OCI-LY7 (cell line): ENCODE results near the gene RAB26. TPM values are rescaled to one million over a fixed set of nuclear protein-coding genes. Genes with fewer than 3 reads are reported as not detected.
A peak's percentile ranks its signal among the peaks of the same experiment; 100 is the strongest.
"Not testable (repeated sequence)": the region's sequence is repeated elsewhere in the genome, so short reads cannot be mapped to it uniquely, and the experiment has no call there.

Experiments
- BruUV-seq: library from RNA; stranded (reverse); fragments of 400-500 nt; replicated peaks from 2 replicates; lab custom pipeline; 2021; lab: Mats Ljungman, UMichigan
- CTCF ChIA-PET: fragments of 300-600 bp; sonication (Branson Sonifier 250); formaldehyde crosslinking; loops from one replicate; lab custom pipeline; 2022; ENCODE audit warnings: antibody characterized with exemption; ENCODE audit not compliant: unreplicated experiment; lab: Charles Lee
- POLR2A ChIA-PET: fragments of 300-600 bp; sonication (Branson Sonifier 250); formaldehyde crosslinking; loops from one replicate; lab custom pipeline; 2022; ENCODE audit warnings: antibody characterized with exemption; lab: Charles Lee
- DNase-seq: peaks from one replicate; pipeline ENCODE4 v3.0.0-alpha.2; 2015; ENCODE audit warnings: low spot score
- H2AFZ ChIP-seq: fragments of 200-600 bp; sonication (generic), shearing (Covaris generic); 2 replicates; pipeline ENCODE4 v1.6.1; 2014; ENCODE audit warnings: mild to moderate bottlenecking, antibody characterized with exemption, low read length, moderate library complexity
- H3K27ac ChIP-seq: fragments of 200-600 bp; sonication (generic); 2 replicates; pipeline ENCODE4 v1.5.1; 2014; ENCODE audit warnings: mixed run types, low read depth, mild to moderate bottlenecking, moderate library complexity, low read length, inconsistent platforms; ENCODE audit not compliant: poor library complexity, severe bottlenecking
- H3K36me3 ChIP-seq: fragments of 200-600 bp; sonication (generic); 2 replicates; pipeline ENCODE4 v1.6.1; 2014; ENCODE audit warnings: mild to moderate bottlenecking, antibody characterized with exemption, low read length, moderate library complexity, mixed read lengths; ENCODE audit not compliant: insufficient read depth
- H3K4me1 ChIP-seq: fragments of 200-600 bp; sonication (generic); 2 replicates; pipeline ENCODE4 v1.5.1; 2014; ENCODE audit warnings: mild to moderate bottlenecking, low read length; ENCODE audit not compliant: insufficient read depth, poor library complexity, severe bottlenecking
- H3K4me2 ChIP-seq: fragments of 200-600 bp; sonication (generic); 2 replicates; pipeline ENCODE4 v1.6.1; 2014; ENCODE audit warnings: mild to moderate bottlenecking, low read length
- H3K4me3 ChIP-seq: fragments of 200-600 bp; sonication (generic); 2 replicates; pipeline ENCODE4 v1.5.1; 2014; ENCODE audit warnings: mild to moderate bottlenecking, low read depth, low read length; ENCODE audit not compliant: poor library complexity, severe bottlenecking
- H3K79me2 ChIP-seq: fragments of 200-600 bp; sonication (generic); 2 replicates; pipeline ENCODE4 v1.6.1; 2016; ENCODE audit warnings: low read depth, mild to moderate bottlenecking, low read length, moderate library complexity, mixed read lengths; ENCODE audit not compliant: insufficient read depth
- H3K9me2 ChIP-seq: fragments of 200-600 bp; sonication (generic); 2 replicates; pipeline ENCODE4 v1.6.1; 2016; ENCODE audit warnings: mild to moderate bottlenecking, low read length, mixed read lengths; ENCODE audit not compliant: insufficient read depth
- H3K9me3 ChIP-seq: fragments of 200-600 bp; sonication (generic); 2 replicates; pipeline ENCODE4 v1.6.1; 2014; ENCODE audit warnings: mild to moderate bottlenecking, mixed run types, low read length, mixed read lengths
- H4K20me1 ChIP-seq: fragments of 200-600 bp; sonication (generic); 2 replicates; pipeline ENCODE4 v1.6.1; 2014; ENCODE audit warnings: mild to moderate bottlenecking, antibody characterized with exemption, low read length, moderate library complexity, mixed read lengths; ENCODE audit not compliant: insufficient read depth
- intact Hi-C: fragments of 100-400 bp; cut with micrococcal nuclease; formaldehyde crosslinking; loops from one replicate; pipeline ENCODE4 v1.10.0; 2022; ENCODE audit not compliant: unreplicated experiment
- total RNA-seq, 2 experiments: library from RNA; depleted of rRNA in 1 of 2; stranded (reverse); fragments of >200 nt in 1 of 2; shearing (Covaris generic) in 1 of 2; gene quantifications; 2 replicates each; pipeline ENCODE4 v1.2.3, GENCODE V29; 2014 to 2022

Gene RAB26
- total RNA-seq, 2 experiments from 2014 or later, result 5.0 to 9.5 TPM

GRCh38 chr16:2125609-2126008, 22.8 kb upstream of the RAB26 start:
- BruUV-seq, H3K9me3 ChIP-seq, DNase-seq, H3K4me2 ChIP-seq, POLR2A ChIA-PET, H3K36me3 ChIP-seq, H3K9me2 ChIP-seq, H2AFZ ChIP-seq, H3K27ac ChIP-seq, intact Hi-C loops, H4K20me1 ChIP-seq, H3K79me2 ChIP-seq, H3K4me3 ChIP-seq, CTCF ChIA-PET: not testable (repeated sequence)
- peaks cover 12% of the 10 kb centered on the region for H3K4me1 ChIP-seq

DNA sequence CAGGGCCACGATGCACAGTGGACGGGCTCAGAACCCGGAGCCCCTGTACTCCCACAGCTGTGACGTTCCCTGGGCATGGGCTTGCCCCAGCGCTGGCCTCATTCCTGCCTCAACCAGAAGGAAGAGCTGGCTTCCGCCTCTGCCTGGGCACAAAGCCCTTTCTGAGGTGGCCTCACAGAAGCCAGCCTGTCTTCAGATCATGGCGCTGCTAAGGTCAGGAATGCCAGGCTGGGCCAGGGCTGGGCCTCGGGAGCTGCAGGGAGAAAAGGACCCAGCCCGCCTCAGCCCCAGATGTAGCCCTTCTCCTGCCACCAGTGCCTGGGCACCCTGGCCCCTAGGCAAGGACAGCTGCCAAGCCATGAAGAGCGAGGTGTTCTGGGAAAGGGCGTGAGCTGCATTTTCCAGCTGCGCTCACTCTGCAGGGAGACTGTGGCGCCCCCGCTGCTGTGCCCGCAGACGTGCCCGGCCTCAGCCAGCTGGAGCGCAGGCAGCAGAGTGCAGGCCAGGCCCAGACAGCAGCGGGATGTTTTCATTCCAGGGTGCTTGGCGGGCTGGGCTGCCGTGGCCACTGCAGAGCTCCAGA, 22.2 kb upstream of the RAB26 start:
- H3K4me1 ChIP-seq, result peaks cover 12% of the 10 kb centered on the region
- POLR2A ChIA-PET, H3K4me3 ChIP-seq, H3K36me3 ChIP-seq, H3K79me2 ChIP-seq, CTCF ChIA-PET, H2AFZ ChIP-seq, H3K4me2 ChIP-seq, H3K27ac ChIP-seq, BruUV-seq, H4K20me1 ChIP-seq, DNase-seq, intact Hi-C loops, H3K9me2 ChIP-seq, H3K9me3 ChIP-seq: not testable (repeated sequence)

DNA sequence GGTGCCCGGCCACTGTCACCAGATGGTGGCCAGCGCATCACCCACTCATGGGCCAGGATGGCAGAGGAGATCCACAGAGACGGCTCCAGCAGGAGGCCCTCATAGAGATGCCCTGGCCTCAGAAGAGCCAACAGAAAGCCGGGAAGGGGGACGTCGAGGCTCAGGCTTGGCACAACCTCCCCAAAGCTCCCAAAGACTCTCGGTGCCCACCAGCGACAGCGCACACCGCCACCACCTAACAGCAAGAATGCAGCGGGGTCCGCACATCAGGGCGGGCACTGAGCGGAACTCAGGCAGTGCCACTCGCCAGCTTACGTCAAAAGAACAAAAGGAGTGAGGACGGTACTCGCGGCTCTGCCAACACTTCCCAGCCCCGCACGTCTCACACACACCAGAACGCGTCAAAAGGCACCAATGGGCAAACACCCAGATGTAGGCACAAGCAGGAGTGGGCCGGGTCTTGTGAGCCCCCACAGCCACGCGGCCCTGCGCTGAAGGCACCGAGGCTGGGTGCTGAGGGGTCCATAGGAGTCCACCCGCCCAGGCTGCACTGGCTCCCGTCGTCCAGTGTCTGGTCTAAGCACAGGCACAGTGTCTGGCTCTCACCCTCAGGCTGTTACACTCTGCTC, 21.4 kb upstream of the RAB26 start:
- H4K20me1 ChIP-seq, BruUV-seq: not testable (repeated sequence)

GRCh38 chr16:2127630-2128280, 20.7 kb upstream of the RAB26 start:
- H3K79me2 ChIP-seq, H2AFZ ChIP-seq, BruUV-seq, H3K36me3 ChIP-seq, H3K9me3 ChIP-seq, H3K4me3 ChIP-seq, CTCF ChIA-PET, H4K20me1 ChIP-seq, POLR2A ChIA-PET, H3K27ac ChIP-seq, H3K4me2 ChIP-seq, H3K9me2 ChIP-seq: not testable (repeated sequence)
- peaks cover 12% of the 10 kb centered on the region for H3K4me1 ChIP-seq
- intact Hi-C loops, result loop anchor here (2.0 kb wide), 1 partner anchor 21 kb away; the partner anchor contains the start of gene RAB26
- peak; percentile 27 for DNase-seq

More for the DNA sequence above, 21.4 kb upstream of the RAB26 start:
- H2AFZ ChIP-seq, H3K4me3 ChIP-seq, H3K4me2 ChIP-seq, H3K36me3 ChIP-seq, H3K79me2 ChIP-seq, CTCF ChIA-PET, H3K9me2 ChIP-seq, POLR2A ChIA-PET, intact Hi-C loops, DNase-seq, H3K9me3 ChIP-seq, H3K27ac ChIP-seq: not testable (repeated sequence)
- H3K4me1 ChIP-seq, result peaks cover 12% of the 10 kb centered on the region

- H3K9me2 ChIP-seq, H4K20me1 ChIP-seq, H3K79me2 ChIP-seq, H3K9me3 ChIP-seq, H3K36me3 ChIP-seq, BruUV-seq, CTCF ChIA-PET, POLR2A ChIA-PET, H2AFZ ChIP-seq, DNase-seq: not testable (repeated sequence)
- Histone ChIP-seq H3K4me2 (peak overlapping the region; percentile 93), H3K4me1 (peaks cover 12% of the 10 kb centered on the region), H3K4me3 (peak overlapping the region; percentile 68), H3K27ac (peak overlapping the region; percentile 95)
- intact Hi-C loops, result loop anchor here (2.0 kb wide), 1 partner anchor 20 kb away; the partner anchor contains the start of gene RAB26
Measured at GRCh38 chr16:2129251-2129650, 19.2 kb upstream of the RAB26 start.

DNA sequence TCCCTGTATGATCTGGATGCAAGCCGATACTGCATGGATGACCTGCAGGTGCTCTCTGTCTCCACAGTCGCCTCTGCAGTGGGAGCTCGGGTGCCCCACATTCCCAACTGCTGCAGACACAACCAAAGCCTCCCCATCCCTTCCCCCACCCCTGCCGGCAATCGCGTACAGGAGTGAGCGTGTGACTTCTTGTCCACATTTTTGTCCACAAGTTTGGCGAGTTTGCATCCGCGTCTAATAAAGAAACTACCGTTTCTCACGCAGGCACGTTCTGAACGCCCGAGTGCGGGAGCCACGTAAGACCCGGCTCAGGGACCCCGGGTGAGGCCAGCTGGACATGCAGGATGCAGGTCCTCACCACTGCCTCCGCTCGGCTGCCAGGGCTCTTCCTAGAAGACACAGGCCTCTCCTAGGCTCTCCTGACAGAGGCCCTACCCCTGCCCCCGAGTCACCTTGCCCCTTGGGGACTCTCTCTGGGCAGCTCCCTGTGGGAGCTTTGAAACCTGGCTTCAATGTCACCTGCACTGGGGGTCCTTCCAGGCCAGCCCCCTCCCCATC, 18.5 kb upstream of the RAB26 start:
- intact Hi-C loops, result loop anchor here (2.0 kb wide), 1 partner anchor 19 kb away; the partner anchor contains the start of gene RAB26
- POLR2A ChIA-PET, H3K27ac ChIP-seq, H3K36me3 ChIP-seq, DNase-seq, H3K9me2 ChIP-seq, H3K4me3 ChIP-seq, H3K79me2 ChIP-seq, H2AFZ ChIP-seq, H3K9me3 ChIP-seq, H3K4me2 ChIP-seq, BruUV-seq, CTCF ChIA-PET, H4K20me1 ChIP-seq: not testable (repeated sequence)
- H3K4me1 ChIP-seq, result peaks cover 12% of the 10 kb centered on the region
